ENCODE data around the gene ARFGAP2.
A peak's percentile ranks its signal among the peaks of the same experiment; 100 is the strongest.

The ARFGAP2 gene

DNA sequence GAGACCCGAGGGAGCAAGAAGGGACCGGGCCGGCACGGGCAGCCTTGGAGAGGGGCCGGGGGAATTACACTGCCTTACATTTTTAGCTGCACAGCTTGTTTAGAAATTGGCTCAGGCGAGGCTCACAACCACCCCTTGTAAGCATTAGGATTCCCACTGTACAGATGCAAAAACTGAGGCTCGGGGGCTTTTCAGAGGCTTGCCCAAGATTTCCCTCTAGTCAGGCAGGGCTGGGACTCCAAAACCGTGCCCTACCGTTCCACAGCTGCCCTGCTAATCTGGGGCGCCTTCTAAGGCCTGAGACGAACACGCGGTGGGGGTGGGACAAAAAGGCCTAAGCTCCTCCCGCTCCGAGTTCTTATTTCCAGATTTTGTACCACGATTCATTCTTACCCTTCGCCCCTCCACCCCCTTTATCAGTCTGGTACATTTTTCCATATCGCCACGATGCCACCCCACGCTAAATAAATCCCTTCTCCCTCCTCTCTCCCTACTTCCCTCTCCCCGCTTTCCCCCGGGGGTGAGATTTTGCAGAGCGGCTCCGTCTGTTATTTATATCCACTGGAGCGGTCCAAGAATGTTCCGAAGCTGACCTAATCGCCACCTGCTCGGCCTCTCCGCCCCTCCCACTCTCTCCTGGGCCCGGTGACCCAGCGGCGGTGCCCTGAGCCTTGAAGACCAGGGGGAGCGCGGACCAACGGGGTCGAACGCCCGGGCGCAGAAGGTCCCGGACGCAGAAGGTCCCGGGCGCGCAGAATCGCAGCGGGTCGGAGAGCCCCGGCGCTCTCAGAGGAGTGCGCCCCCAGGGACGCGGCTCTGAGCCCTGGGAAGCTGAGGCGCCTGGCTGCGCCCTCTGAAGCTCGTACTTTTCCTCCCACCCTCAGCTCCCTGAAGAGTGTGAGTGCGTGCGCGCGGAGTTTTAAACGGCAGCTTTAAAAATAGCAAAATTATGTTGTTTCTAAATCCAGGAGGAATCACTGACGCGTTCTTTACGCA, 10.3 kb upstream of the ARFGAP2 start:
- peak; percentile 28 for DNase-seq

DNA sequence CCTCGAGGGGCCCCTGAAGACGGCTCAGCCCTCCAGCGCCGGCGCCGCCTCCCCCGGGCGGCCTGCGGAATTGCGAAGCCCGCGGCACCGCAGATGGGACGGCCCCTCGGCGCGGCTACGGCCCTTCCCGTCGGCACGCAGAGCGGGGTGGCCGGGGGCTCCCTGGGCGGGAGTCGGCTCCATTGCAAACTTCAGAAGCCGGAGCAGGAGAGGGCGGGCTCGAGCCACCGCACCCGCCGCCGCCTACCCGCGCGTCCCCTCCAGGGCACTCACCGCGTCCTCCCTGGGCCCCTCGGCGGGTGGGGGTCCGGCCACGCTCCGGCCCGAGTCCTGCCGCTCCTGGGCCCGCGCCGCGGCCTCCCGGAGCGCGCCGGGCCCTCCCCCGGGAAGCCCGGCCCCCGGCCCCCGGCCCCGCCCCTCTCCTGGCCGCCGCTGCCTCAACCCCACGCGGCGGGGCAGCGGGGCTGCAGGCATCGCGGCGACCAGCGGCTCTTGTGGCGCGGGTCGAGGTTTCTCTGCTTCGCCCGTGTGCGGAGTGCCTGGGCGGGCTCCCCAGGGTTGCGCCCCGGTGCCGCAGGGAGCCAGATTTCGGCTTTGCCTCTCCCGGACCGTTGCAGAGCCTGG, 9.5 kb upstream of the ARFGAP2 start, which contains the start of gene PACSIN3:
TSS of gene PACSIN3 (minus strand) at position 359 of the 624 bp plus-strand sequence. CDS start 3,707 bp downstream, outside the sequence.
- DNase-seq, result no peak

DNA sequence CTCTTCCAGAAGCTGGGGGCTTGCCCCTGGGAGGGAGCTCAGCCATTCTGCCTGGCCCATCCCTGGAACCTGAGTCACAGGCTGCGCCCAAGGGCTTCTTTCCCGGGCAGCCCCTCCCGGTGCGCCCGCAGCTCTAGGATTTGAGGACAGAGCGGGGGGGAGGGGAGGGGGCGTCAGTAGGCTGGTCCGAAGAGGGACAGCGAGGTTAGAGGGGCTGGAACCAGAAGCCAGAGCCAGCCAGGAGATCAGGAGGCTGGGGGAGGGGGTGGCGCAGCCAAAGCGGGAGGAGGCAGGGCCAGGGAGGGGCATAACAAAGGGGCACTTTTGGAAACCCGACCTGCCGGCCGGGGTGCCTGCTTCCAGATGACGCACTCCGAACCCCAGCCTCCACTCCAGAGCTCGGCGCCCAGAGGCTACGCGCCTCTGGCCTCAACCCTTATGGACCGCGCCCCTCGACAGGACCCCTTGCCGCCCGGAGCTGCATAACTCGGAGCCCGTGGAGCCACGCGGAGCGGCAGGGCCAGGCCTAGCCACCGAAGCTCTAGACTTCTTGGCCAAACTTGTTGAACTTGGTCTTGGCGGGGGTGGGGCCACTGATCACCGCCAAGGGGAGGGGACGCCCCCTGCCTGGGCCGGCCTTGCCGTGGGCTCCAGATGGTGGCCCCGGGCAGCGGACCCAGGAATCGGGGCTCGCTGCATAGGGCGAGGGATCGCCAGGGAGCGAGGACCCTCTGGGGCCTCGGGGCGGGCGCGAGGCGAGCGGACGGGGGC, 8.8 kb upstream of the ARFGAP2 start:
- no peak for DNase-seq

DNA sequence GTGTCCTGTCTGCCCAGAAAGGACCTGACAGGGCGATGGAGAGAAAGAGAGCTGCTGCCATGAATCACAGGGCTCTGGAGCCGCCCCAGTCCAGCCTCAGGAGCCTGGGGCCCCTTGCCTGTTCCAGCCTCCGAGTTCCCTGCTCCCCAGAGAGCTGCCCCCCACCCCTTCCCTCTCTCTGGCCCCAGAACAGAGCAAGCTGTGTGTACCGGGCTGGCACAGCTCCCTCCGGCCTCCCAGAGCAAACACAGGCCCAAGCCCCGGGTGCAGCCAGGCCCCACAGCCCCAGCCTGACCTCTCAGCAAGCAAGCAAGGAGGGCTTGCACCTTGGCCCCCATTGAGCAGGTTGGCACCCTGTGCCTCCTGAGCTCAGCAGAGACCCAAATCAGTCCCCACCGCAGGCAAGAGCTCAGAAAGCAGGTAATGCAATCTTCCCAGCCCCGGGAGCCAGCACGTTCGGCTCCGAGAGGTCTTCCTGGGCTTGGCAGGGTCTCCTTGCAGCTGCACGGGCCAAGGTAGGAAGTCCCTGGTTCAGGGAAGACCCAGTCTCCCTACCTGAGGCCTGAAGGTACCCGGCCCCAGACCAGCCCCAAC, 8.1 kb upstream of the ARFGAP2 start:
- no peak for DNase-seq

DNA sequence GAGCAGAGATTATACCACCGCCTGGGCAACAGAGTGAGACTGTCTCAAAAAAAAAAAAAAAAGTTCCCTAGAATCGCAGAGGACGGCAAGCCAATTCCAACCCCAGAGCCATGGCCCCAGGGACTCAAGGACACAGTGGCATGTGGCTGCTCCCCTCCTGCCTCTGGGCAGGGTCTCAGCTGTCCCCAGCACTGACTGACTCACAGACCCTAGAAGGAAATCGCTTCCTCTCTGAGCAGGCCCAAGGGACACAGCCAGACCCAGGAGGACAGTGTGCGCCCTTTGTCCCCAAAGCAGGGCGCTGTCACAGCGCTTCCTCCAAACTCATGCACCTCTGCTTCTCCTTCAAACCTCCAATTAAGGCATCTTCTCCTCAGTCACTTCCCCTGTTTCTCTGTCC, 7.3 kb upstream of the ARFGAP2 start:
- DNase-seq, result no peak

DNA sequence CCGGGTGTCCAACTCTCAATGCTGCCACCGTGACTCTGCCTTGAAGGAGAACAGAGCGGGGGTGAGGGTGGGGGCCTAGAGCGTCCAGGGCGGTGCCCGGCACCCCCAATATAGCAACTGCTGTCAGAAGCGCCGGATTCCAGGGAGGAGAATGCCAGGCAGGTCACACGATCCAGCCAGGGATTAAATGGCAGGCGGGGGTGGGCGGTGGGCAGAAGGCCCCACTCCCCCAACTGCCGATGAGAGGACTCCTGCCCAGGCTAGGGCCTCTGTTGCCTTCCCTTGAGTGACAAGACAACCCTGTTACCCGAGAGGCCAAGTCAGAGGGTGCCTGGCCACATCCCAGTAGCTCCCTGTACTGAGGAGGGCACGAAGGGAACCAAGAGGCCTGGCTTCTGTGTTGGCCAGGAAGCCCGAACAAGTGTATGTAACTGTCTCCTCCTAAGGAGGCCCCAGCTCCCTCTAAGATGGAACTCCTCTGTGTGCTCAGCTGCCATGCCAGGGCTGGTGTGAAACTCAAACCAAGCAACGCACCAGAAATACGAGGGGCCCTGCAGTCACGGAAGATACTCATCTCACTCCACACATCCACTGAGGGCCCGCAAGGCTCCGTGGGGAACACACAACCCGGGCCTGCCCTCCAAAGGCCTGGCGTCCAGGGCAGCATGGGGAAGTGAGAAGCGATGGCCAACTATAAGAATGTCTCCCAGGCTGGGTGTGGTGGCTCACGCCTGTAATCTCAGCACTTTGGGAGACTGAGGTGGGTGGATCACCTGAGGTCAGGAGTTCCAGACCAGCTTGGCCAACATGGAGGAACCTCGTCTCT, 6.6 kb upstream of the ARFGAP2 start:
- no peak for DNase-seq

DNA sequence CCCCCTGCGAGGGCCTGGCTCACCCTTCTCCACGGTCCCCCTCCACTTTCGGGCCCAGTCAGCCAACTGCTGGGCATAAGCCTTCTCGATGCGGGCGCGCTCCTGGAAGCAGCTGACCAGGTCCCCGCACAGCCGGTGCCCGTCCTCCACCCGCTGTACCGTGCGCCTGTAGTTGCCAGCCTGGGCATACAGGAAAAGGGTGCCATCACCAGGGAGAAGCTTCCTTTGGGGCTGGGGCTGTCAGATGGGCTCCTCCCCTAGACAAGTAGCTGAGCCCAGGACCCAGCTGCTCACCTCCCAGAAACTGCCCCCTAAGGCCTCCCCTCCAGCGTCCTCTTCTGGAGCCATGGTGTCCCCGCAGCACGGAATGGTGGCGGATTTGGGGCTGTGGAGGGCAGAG, 5.7 kb upstream of the ARFGAP2 start:
- no peak for DNase-seq

DNA sequence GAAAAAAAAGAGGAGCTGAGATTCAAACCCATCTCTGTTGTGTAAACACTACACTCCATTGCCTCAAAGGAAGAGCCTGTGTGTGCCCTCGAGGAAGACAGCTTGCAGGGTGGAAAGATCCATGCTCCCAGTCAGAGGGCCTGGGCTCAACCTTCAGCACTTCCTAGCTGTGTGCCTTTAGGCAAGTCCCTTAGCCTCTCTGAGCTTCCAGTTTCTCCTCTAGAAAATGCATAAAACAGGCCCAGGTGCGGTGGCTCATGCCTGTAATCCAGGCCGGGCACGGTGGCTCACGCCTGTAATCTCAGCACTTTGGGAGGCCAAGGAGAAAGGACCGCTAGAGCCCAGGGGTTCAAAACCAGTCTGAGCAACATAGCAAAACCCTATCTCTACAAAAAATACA, 4.6 kb upstream of the ARFGAP2 start:
- DNase-seq, result no peak

DNA sequence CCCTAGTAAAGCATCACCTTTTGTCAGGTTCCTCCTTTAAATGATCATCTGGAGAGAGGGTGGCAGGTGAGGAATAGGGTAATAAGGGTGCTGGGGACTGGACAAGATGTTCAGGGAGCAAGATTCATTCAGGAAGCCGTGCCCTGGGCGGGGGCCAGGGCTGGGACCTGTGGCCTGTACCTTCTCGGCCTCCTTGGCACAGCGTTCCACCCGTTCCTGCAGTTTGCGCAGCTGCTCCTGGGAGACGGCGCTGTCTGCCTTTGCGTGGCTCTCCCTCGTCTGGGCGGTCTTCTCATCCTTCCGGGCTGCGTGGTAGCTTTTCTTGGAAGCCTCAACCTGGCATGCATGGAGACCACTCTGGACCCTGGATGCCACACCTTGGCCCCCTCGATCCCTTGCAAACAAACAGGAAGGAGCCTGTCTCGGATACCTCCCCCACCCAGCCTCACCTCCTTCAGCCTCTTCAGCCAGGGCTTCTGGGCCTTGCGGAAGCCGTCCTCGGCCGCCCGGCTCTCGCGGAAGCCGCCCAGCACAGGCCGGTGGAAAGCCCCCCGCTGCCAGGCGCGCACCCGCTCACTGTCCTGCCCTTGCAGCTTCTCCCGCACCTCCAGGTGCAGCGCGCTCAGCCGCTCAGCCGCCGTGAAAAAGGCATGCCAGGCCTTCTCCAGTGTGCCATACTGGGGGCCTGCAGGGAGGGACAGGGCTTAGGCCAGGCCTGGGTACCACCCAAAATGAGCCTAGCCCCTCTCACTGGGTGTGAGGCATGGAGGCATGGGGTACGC, 3.5 kb upstream of the ARFGAP2 start:
- no peak for DNase-seq

DNA sequence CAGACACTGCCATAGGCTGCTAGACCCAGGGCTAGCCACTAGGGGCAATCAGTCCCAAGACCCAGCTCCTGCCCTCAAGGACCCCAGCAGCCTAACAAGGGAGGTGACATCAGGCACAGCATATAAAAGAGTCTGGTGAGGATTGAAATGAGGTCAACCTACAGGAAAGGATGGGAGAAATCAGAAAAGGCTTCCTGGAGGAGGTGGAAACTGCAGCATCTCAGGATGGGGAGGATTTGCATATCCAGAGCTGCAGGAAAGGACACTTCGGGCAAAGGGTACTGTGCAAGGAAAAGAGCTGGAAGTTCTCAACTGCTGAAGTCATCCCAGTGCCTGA, 2.9 kb upstream of the ARFGAP2 start:
- DNase-seq, result peak; percentile 19

DNA sequence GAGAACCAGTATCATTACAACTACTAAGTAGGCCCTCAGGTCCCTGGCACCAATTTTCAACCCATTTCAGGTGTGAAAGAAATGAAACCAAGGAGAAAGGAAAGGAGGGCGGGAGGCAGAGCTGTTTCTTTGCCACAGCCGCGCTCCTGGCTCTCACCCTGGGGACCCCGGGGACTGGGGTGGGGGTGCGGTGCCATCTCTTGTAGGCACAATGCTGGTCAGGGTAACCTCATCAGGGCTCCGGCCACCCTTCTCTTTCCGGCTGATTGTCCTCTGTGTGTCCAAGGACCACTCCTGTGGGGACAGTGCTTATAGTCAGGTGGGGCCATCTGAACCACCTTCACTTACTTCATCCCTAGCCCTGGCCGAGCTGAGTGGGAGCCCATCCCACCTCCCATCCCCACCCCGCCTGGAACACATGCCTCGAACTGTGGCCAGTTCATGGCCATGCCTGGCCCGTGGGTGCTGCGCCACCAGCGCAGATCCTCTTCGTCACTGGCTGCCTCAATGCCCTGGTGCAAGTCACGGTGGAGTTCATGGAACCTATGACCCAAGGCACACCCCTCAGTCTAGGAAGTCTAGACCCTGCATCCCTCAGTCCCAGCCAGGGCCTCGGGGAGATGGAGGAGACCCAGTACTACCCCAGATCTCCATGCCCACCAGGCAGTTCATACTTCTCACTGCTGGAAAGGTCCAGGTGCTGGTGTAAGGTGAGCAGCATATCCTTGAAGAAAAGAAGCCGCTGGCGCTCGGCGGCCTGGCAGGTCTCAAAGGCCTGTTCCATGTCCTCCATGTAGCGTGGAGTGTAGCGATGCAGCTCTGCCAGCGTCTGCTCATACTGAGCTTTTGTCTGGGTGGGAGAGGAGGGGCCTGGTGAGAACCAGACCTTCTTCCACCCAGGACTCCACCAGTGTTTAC, 2.3 kb upstream of the ARFGAP2 start:
- no peak for DNase-seq

DNA sequence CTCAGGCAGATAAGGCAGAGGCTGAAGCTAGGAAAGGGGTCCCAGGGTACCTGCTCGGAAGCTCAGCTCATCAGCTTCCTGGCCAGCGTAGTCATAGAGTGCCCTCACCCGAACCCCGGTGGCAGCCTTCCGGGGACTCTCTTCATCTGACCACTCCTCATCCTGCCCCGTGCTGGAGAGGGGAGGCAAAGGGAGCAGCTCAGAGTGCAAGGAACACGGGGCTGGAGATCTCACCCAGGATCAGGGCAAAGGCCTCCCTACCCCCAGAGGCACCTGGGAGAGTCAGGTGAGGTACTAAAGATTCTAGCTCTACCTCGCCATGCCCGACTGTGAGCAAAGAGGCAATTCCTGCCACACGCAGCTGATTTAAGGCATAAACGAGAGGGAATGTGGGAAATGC, 1.6 kb upstream of the ARFGAP2 start:
- DNase-seq, result no peak

DNA sequence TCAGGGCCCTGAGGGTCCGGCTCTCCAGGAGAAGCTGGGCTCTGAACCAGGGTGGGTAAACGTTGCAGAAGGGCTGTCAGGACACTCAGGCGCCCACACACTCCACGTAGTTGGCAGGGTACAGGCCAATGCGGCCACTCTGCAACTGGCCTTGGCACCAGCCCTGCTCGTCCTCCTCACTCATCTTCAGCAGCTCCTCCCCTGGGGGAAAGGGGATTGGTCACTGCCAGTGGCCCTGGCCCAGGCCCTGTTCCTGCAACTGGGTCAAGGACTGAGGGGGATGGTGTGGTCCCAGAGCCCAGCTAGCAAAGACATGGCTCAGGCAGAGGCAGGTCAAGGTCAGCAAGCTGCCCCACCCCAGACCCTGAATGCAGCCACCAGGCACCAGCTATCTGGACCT, 1.2 kb upstream of the ARFGAP2 start:
- no peak for DNase-seq

DNA sequence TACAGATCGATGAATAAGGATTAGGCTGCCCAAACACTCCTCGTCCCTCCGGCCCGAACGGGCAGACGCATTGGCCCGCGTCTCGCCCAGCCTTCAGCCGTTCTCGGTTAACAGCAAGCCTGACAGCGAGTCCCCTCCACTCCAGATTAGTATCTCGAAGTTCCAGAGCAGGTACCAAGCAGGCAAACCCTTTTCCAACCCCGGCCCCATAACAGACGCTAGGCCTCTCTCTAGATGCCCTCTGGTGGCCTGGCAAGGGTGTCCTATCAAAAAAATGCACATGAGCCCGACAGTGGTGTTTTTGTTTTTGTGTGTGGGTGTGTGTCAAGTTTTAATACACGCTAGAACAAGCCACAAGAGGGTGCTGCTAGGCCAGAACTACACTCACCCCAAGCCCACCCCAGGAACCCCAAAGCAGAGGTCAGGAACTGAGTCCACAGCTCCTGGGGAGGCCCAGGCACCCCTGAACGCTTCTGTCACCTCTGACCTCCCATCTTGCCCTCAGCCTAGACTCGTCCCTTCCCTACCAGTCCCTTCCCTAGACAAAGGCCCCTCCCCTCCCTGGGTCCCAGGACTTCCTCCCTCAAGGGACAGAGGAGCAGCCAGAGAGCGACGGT, 658 bp upstream of the ARFGAP2 start:
- DNase-seq, result peak; percentile 83

DNA sequence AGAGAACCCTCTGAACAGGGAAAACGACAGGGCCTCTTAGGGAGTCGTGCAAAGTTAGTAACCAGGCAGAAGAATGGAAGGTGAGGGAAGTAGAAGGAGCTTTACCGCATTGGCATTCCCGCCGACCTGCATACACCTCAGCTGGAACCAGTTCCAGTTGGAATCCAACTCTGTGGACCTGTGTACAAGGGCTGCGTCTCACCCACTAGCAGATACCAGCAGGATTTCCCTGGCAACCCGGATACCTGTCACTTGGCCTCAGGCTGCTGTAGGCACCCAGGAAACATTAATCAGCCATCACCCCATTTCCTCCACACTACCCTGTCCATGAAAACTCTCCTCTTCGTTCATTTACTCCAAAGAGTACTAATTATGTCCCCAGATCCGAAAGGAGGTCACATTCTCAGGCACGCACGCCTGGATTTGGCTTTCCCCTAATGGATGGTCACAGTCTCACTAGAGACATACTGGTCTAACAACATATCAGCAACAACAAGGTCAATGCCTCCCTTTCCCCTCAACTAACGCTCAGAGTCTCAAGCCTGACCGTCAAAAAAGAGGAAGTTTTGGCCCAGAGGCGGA, 842 bp downstream of the ARFGAP2 start:
- DNase-seq, result no peak

DNA sequence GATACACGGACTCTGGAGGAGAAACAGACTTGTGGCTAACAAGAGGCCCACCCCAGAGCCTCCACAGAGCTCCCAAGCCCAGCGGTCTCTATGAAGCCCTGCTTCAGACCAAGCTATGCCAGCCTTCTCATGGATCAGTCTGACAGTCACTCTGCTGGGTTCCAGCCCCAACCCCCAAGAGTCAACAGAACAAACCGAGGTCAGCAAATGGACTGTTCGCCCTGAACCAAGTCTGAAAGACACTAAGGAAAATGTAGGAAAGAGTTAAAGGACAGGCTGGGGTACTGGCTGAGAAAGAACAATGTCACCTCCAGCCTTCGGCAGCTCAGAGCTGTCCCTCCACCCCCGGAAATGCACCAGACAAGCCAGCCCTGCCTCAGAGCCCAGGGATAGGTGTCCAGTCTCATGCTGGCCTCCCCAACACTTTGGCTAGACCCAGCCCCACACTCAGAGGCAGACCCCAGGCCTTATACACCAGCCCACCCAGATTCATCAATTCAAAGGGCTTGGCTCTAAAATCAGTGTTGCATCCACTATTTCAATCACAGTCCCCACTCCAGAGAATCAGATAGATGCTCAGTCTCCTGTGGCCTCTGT, 3.8 kb downstream of the ARFGAP2 start:
- DNase-seq, result no peak

DNA sequence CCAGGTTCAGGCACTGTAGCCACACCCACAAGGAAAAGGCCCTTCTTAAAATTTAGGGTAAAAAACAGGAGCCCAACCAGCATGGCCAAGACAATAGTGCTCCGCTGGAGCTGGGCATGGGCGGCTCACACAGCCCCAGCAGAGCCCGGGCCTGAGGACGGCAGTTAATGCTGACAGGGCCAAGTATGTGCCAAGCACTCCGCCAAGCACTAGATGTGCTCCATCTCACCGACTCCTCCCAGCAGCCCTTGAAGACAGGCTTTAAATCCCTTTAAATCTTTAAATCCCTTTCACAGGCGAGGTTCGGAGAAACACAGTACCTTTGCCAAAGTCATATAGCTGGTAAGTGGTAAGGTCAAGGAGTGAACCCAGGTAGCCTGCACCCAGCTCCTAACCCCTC, 4.8 kb downstream of the ARFGAP2 start:
- no peak for DNase-seq

DNA sequence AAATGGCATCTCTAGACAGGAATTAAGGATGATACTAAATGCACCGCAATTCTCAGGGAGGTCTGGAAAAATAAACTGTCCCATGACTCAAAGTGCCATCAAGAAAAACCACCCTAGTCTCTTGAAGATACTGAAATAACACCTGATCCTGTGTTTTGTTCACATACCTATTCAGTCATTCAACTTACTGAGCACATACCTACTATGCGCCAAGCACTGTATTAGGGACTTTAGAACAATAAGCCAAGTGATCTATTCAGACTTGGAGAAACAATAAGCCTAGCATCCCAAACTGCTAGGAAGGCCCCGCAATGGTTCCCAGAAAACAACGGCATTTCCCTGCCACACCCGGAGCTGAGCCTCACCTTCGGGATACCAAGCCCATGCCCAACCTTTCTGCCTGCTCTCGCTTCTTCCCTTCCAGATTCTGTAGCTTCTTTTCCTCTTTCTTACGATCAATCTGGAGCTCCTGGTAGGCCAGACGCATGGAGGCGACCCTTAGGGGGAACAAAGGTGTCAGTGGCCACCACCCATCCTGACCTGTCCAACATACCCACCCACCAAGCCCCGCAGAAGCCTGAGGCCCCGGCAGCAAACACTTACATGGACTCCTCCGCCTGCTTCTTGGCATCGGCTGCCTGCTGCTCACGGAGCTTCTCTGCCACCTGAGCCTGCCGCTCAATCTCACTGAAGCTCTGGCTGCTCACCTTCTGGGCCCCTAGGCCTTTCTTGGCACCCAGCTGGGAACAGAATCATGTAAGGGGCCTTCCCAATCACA, 5.4 kb downstream of the ARFGAP2 start:
- no peak for DNase-seq
